NT2/D1 (cell line): ENCODE results near the gene ALOX5.
"Not testable (repeated sequence)": the region's sequence is repeated elsewhere in the genome, so short reads cannot be mapped to it uniquely, and the experiment has no call there.

Experiments
- SUZ12 ChIP-seq: IDR thresholded peaks from 2 replicates; pipeline ENCODE4 v1.6.1; 2011; ENCODE audit not compliant: insufficient read length, insufficient read depth; ENCODE audit errors: extremely low read depth
- YY1 ChIP-seq: IDR thresholded peaks from 2 replicates; pipeline ENCODE4 v1.6.1; 2011; ENCODE audit not compliant: insufficient read length, insufficient read depth
- ZNF274 ChIP-seq: IDR thresholded peaks from 2 replicates; pipeline ENCODE4 v1.6.1; 2011; ENCODE audit warnings: mild to moderate bottlenecking, low read depth, low read length

GRCh38 chr10:45340420-45340819 lies 33.6 kb upstream of the ALOX5 start:
- TF ChIP-seq YY1, ZNF274, SUZ12: not testable (repeated sequence)
